HG02943 (cell line): ENCODE data around the gene JMJD7.

Source experiments
- ATAC-seq: cut with Tn5 transposase; IDR thresholded peaks from one replicate; pipeline ENCODE4 v1.9.1; 2021; ENCODE audit warnings: mild to moderate bottlenecking, low read depth, moderate library complexity; ENCODE audit not compliant: unreplicated experiment

Gene JMJD7

GRCh38 chr15:41858756-41859155, 30.9 kb downstream of the JMJD7 start:
- ATAC-seq = no peak

GRCh38 chr15:41860049-41860828, 32.3 kb downstream of the JMJD7 start:
- no peak for ATAC-seq

GRCh38 chr15:41861736-41862356, 34.0 kb downstream of the JMJD7 start:
- ATAC-seq = no peak

- ATAC-seq = no peak
Measured at GRCh38 chr15:41862515-41863116, 34.7 kb downstream of the JMJD7 start.

- ATAC-seq = no peak
Measured at GRCh38 chr15:41865490-41866055, 37.7 kb downstream of the JMJD7 start.

- no peak for ATAC-seq
Measured at GRCh38 chr15:41866263-41866703, 38.4 kb downstream of the JMJD7 start.

GRCh38 chr15:41866872-41867579, 39.1 kb downstream of the JMJD7 start:
- no peak for ATAC-seq

GRCh38 chr15:41868321-41868720, 40.4 kb downstream of the JMJD7 start:
- no peak for ATAC-seq

GRCh38 chr15:41869770-41870688, 42.1 kb downstream of the JMJD7 start:
- ATAC-seq = no peak

GRCh38 chr15:41870689-41871081, 42.8 kb downstream of the JMJD7 start:
- ATAC-seq = no peak

- ATAC-seq = no peak
Measured at GRCh38 chr15:41871175-41871905, 43.4 kb downstream of the JMJD7 start.

GRCh38 chr15:41872166-41872747, 44.4 kb downstream of the JMJD7 start:
- no peak for ATAC-seq

GRCh38 chr15:41873711-41874110, 45.8 kb downstream of the JMJD7 start:
- ATAC-seq = no peak

GRCh38 chr15:41874736-41875135, 46.8 kb downstream of the JMJD7 start:
- ATAC-seq = no peak

- ATAC-seq = no peak
Measured at GRCh38 chr15:41876007-41876406, 48.1 kb downstream of the JMJD7 start.

- no peak for ATAC-seq
Measured at GRCh38 chr15:41876689-41877088, 48.8 kb downstream of the JMJD7 start.

GRCh38 chr15:41877631-41878354, 49.9 kb downstream of the JMJD7 start:
- no peak for ATAC-seq

GRCh38 chr15:41878355-41878699, 50.4 kb downstream of the JMJD7 start:
- no peak for ATAC-seq
